Mesothelial cell of epicardium (in vitro differentiated cells): ENCODE results near the gene COL4A2. TPM values are rescaled to one million over a fixed set of nuclear protein-coding genes. Genes with fewer than 3 reads are reported as not detected.

Experiments
- DNase-seq, 2 experiments: peaks; one replicate each; pipeline ENCODE4 v3.0.0; 2021; ENCODE audit warnings: low spot score in 2 of 2; ENCODE audit not compliant: unreplicated experiment in 2 of 2
- H3K27ac Mint-ChIP-seq: 2 replicates; pipeline ENCODE4 v1.8.0; 2021; ENCODE audit warnings: mixed read lengths
- H3K27me3 Mint-ChIP-seq: 2 replicates; pipeline ENCODE4 v1.8.0; 2021; ENCODE audit warnings: low read depth, mixed read lengths
- H3K36me3 Mint-ChIP-seq: 2 replicates; pipeline ENCODE4 v1.8.0; 2021; ENCODE audit warnings: mixed read lengths
- H3K4me1 Mint-ChIP-seq: 2 replicates; pipeline ENCODE4 v1.8.0; 2021; ENCODE audit warnings: mixed read lengths
- H3K4me3 Mint-ChIP-seq: 2 replicates; pipeline ENCODE4 v1.8.0; 2021; ENCODE audit warnings: mild to moderate bottlenecking, moderate library complexity, mixed read lengths
- H3K9me3 Mint-ChIP-seq: 2 replicates; pipeline ENCODE4 v1.8.0; 2021; ENCODE audit warnings: mixed read lengths
- CTCF ChIP-seq: fragments of 200-600 bp; sonication (generic); IDR thresholded peaks from one replicate; pipeline ENCODE4 v1.5.0; 2021; ENCODE audit warnings: antibody characterized with exemption; ENCODE audit not compliant: unreplicated experiment
- total RNA-seq: library from RNA; stranded (reverse); gene quantifications from 3 replicates; pipeline ENCODE4 v1.2.1, GENCODE V29; 2021

COL4A2 gene
- total RNA-seq, 1 donor from 2014 or later: 469 TPM

GRCh38 chr13:110403721-110404120 lies 96.6 kb downstream of the COL4A2 start:
- Mint-ChIP-seq H3K27me3 (no peaks in the 10 kb centered on the region), H3K4me1 (peaks cover 43% of the 10 kb centered on the region), H3K36me3 (peaks cover 13% of the 10 kb centered on the region), H3K9me3 (no peaks in the 10 kb centered on the region), H3K4me3 (no peak overlapping the region), H3K27ac (no peak overlapping the region)
- TF ChIP-seq CTCF: no peak
- no peak for DNase-seq

- no peaks in the 10 kb centered on the region for H3K27me3 Mint-ChIP-seq
- no peak overlapping the region for H3K4me3 Mint-ChIP-seq
Measured at GRCh38 chr13:110404321-110404720, 97.2 kb downstream of the COL4A2 start.

GRCh38 chr13:110405597-110406450 lies 98.7 kb downstream of the COL4A2 start:
- Mint-ChIP-seq H3K4me1 (peaks cover 49% of the 10 kb centered on the region), H3K4me3 (no peak overlapping the region), H3K9me3 (no peaks in the 10 kb centered on the region), H3K27ac (peak overlapping the region; percentile 68), H3K27me3 (no peaks in the 10 kb centered on the region), H3K36me3 (peaks cover 16% of the 10 kb centered on the region)
- no peak for TF ChIP-seq CTCF
- no peak for DNase-seq

More at GRCh38 chr13:110404321-110404720, 97.2 kb downstream of the COL4A2 start:
- Mint-ChIP-seq H3K27ac (peak overlapping the region; percentile 32), H3K9me3 (no peaks in the 10 kb centered on the region), H3K36me3 (peaks cover 16% of the 10 kb centered on the region), H3K4me1 (peaks cover 40% of the 10 kb centered on the region)
- DNase-seq: no peak
- no peak for TF ChIP-seq CTCF

- Mint-ChIP-seq H3K27me3 (no peaks in the 10 kb centered on the region), H3K4me3 (no peak overlapping the region), H3K36me3 (peaks cover 13% of the 10 kb centered on the region), H3K27ac (peak overlapping the region; percentile 90), H3K4me1 (peaks cover 58% of the 10 kb centered on the region), H3K9me3 (no peaks in the 10 kb centered on the region)
- no peak for TF ChIP-seq CTCF
- DNase-seq: no peak
Measured at GRCh38 chr13:110407021-110407420, 99.9 kb downstream of the COL4A2 start.

- peak overlapping the region; percentile 90 for H3K27ac Mint-ChIP-seq
- no peaks in the 10 kb centered on the region for H3K9me3 Mint-ChIP-seq
- H3K36me3 Mint-ChIP-seq: peaks cover 11% of the 10 kb centered on the region
- peaks cover 63% of the 10 kb centered on the region for H3K4me1 Mint-ChIP-seq
- no peak for DNase-seq
- TF ChIP-seq CTCF: no peak
- H3K4me3 Mint-ChIP-seq: no peak overlapping the region
- no peaks in the 10 kb centered on the region for H3K27me3 Mint-ChIP-seq
Measured at GRCh38 chr13:110407531-110407930, 100.4 kb downstream of the COL4A2 start.
